ENCODE results near the gene RRP7A.
"Not testable (repeated sequence)": the region's sequence is repeated elsewhere in the genome, so short reads cannot be mapped to it uniquely, and the experiment has no call there.

RRP7A gene

DNA sequence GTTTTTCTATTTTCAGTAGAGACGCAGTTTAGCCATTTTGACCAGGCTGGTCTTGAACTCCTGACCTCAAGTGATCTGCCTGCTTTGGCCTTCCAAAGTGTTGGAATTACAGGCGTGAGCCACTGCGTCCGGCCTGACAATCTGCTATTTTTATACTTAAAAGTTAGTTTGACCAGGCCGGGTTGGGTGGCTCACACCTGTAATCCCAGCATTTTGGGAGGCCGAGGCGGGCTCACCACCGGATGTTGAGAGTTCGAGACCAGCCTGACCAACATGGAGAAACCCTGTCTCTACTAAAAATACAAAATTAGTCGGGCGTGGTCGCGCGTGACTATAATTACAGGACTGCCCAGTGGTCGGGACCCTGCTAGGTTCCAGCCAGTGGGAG is 19.8 kb downstream of the RRP7A start:
- H3K23ac ChIP-seq (ENCODE audit: low read length in 2 of 2); H3K4ac ChIP-seq (ENCODE audit: low read depth in 1 of 2, low read length in 2 of 2); H2BK15ac ChIP-seq (ENCODE audit: low read depth, poor library complexity, severe bottlenecking); H3K27ac ChIP-seq (ENCODE audit: low read length, poor library complexity, severe bottlenecking); H3K79me1 ChIP-seq (replicated peaks; ENCODE audit: low read length, poor library complexity, severe bottlenecking); H3K18ac ChIP-seq (ENCODE audit: low read depth in 1 of 2, low read length in 2 of 2); H3K36me3 ChIP-seq (ENCODE audit: control insufficient read depth in 1 of 2, insufficient read depth in 2 of 2, low read depth in 1 of 2, low read length in 2 of 2); H2AK5ac ChIP-seq (ENCODE audit: low read length, severe bottlenecking); H2BK12ac ChIP-seq (ENCODE audit: low read length in 2 of 2); H2BK120ac ChIP-seq (ENCODE audit: low read depth, low read length); DNase-seq; H3K4me1 ChIP-seq (ENCODE audit: control insufficient read depth, insufficient read depth, low read depth, low read length); H2AFZ ChIP-seq (ENCODE audit: low read depth, low read length); H4K8ac ChIP-seq (ENCODE audit: low read length); H3K9me3 ChIP-seq (ENCODE audit: control insufficient read depth, low read length); H3K4me2 ChIP-seq (ENCODE audit: low read length, poor library complexity, severe bottlenecking); H4K91ac ChIP-seq (ENCODE audit: low read length); H3K4me3 ChIP-seq (ENCODE audit: insufficient read depth in 1 of 2, low read depth in 1 of 2, low read length in 2 of 2); H2BK5ac ChIP-seq (ENCODE audit: low read depth, low read length, poor library complexity, severe bottlenecking); H3K9ac ChIP-seq (ENCODE audit: low read length): not testable (repeated sequence)
- 78% methylated on average over 15 of the region's 15 CpGs for WGBS
- H3K14ac ChIP-seq (ENCODE audit: low read length in 2 of 2), result peak overlapping the region in 1 of 2 experiments; percentile 41
- peaks cover 13 to 18% of the 10 kb centered on the region in 2 experiments for H3K27me3 ChIP-seq (ENCODE audit: control insufficient read depth in 1 of 2, insufficient read depth in 1 of 2, low read length in 2 of 2)

- H3K9me3 ChIP-seq (ENCODE audit: control insufficient read depth, low read length), result not testable (repeated sequence)
Observed at GRCh38 chr22:42495533-42496141, 24.0 kb downstream of the RRP7A start.

GRCh38 chr22:42493393-42493792 is 26.2 kb downstream of the RRP7A start:
- Histone ChIP-seq H3K4me2 (ENCODE audit: low read length, poor library complexity, severe bottlenecking) (no peak overlapping the region), H3K4me3 (ENCODE audit: insufficient read depth in 1 of 2, low read depth in 1 of 2, low read length in 2 of 2) (no peak overlapping the region), H3K9ac (ENCODE audit: low read length) (no peak overlapping the region), H3K14ac (ENCODE audit: low read length in 2 of 2) (no peak overlapping the region), H2BK12ac (ENCODE audit: low read length in 2 of 2) (no peak overlapping the region), H3K27ac (ENCODE audit: low read length, poor library complexity, severe bottlenecking) (no peak overlapping the region), H3K18ac (ENCODE audit: low read depth in 1 of 2, low read length in 2 of 2) (no peak overlapping the region), H3K4me1 (ENCODE audit: control insufficient read depth, insufficient read depth, low read depth, low read length) (no peaks in the 10 kb centered on the region), H3K27me3 (ENCODE audit: control insufficient read depth in 1 of 2, insufficient read depth in 1 of 2, low read length in 2 of 2) (peaks cover 13 to 23% of the 10 kb centered on the region in 2 experiments), H3K9me3 (ENCODE audit: control insufficient read depth, low read length) (no peaks in the 10 kb centered on the region), H2BK5ac (ENCODE audit: low read depth, low read length, poor library complexity, severe bottlenecking) (no peak overlapping the region), H3K79me1 (replicated peaks; ENCODE audit: low read length, poor library complexity, severe bottlenecking) (no peaks in the 10 kb centered on the region), H2AFZ (ENCODE audit: low read depth, low read length) (no peak overlapping the region), H3K36me3 (ENCODE audit: control insufficient read depth in 1 of 2, insufficient read depth in 2 of 2, low read depth in 1 of 2, low read length in 2 of 2) (no peaks in the 10 kb centered on the region), H4K8ac (ENCODE audit: low read length) (no peak overlapping the region), H3K4ac (ENCODE audit: low read depth in 1 of 2, low read length in 2 of 2) (no peak overlapping the region), H2BK120ac (ENCODE audit: low read depth, low read length) (no peak overlapping the region), H4K91ac (ENCODE audit: low read length) (no peak overlapping the region), H2BK15ac (ENCODE audit: low read depth, poor library complexity, severe bottlenecking) (no peak overlapping the region), H3K23ac (ENCODE audit: low read length in 2 of 2) (no peak overlapping the region), H2AK5ac (ENCODE audit: low read length, severe bottlenecking) (no peak overlapping the region)
- WGBS, result 83% methylated on average over 5 of the region's 6 CpGs
- no peak for DNase-seq

More at GRCh38 chr22:42495533-42496141, 24.0 kb downstream of the RRP7A start:
- H3K4ac ChIP-seq (ENCODE audit: low read depth in 1 of 2, low read length in 2 of 2); H2BK12ac ChIP-seq (ENCODE audit: low read length in 2 of 2); H3K4me3 ChIP-seq (ENCODE audit: insufficient read depth in 1 of 2, low read depth in 1 of 2, low read length in 2 of 2); H3K9ac ChIP-seq (ENCODE audit: low read length); H4K91ac ChIP-seq (ENCODE audit: low read length); H3K27ac ChIP-seq (ENCODE audit: low read length, poor library complexity, severe bottlenecking); H2BK15ac ChIP-seq (ENCODE audit: low read depth, poor library complexity, severe bottlenecking); H2AFZ ChIP-seq (ENCODE audit: low read depth, low read length); H3K14ac ChIP-seq (ENCODE audit: low read length in 2 of 2); H2BK5ac ChIP-seq (ENCODE audit: low read depth, low read length, poor library complexity, severe bottlenecking); H4K8ac ChIP-seq (ENCODE audit: low read length); DNase-seq; H3K79me1 ChIP-seq (replicated peaks; ENCODE audit: low read length, poor library complexity, severe bottlenecking); H2AK5ac ChIP-seq (ENCODE audit: low read length, severe bottlenecking); H2BK120ac ChIP-seq (ENCODE audit: low read depth, low read length); H3K18ac ChIP-seq (ENCODE audit: low read depth in 1 of 2, low read length in 2 of 2); H3K36me3 ChIP-seq (ENCODE audit: control insufficient read depth in 1 of 2, insufficient read depth in 2 of 2, low read depth in 1 of 2, low read length in 2 of 2); H3K4me1 ChIP-seq (ENCODE audit: control insufficient read depth, insufficient read depth, low read depth, low read length); H3K23ac ChIP-seq (ENCODE audit: low read length in 2 of 2): not testable (repeated sequence)
- Histone ChIP-seq H3K4me2 (ENCODE audit: low read length, poor library complexity, severe bottlenecking) (peak overlapping the region; percentile 16), H3K27me3 (ENCODE audit: control insufficient read depth in 1 of 2, insufficient read depth in 1 of 2, low read length in 2 of 2) (peaks cover 13 to 22% of the 10 kb centered on the region in 2 experiments)
- 53% methylated on average over 5 of the region's 10 CpGs for WGBS

DNA sequence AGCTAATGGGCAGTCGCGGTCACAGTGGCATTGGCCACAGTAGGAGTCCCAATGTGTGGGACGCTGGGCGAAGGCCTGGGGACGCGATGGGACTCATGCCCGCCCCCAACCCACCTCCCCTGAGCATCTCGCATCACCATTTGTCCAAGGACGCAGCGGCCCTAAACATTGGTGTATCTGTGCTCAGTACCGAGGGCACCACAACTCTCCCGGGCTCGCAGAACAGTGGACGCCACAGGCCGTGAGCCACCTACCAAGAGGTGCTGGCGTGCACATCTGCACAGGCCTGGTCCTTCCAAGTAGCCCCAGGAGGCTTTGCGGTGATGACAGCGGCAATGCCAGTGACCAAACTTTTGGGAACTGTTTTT is 27.3 kb downstream of the RRP7A start:
- no peak overlapping the region for H2BK5ac ChIP-seq (ENCODE audit: low read depth, low read length, poor library complexity, severe bottlenecking)
- 92% methylated on average over 18 of the region's 18 CpGs for WGBS

More for the DNA sequence above, 27.3 kb downstream of the RRP7A start:
- Histone ChIP-seq H2BK120ac (ENCODE audit: low read depth, low read length) (no peak overlapping the region), H3K4ac (ENCODE audit: low read depth in 1 of 2, low read length in 2 of 2) (no peak overlapping the region), H2BK12ac (ENCODE audit: low read length in 2 of 2) (no peak overlapping the region), H3K14ac (ENCODE audit: low read length in 2 of 2) (peak overlapping the region in 1 of 2 experiments; percentile 82), H4K8ac (ENCODE audit: low read length) (no peak overlapping the region), H2AK5ac (ENCODE audit: low read length, severe bottlenecking) (no peak overlapping the region), H3K36me3 (ENCODE audit: control insufficient read depth in 1 of 2, insufficient read depth in 2 of 2, low read depth in 1 of 2, low read length in 2 of 2) (no peaks in the 10 kb centered on the region), H3K79me1 (replicated peaks; ENCODE audit: low read length, poor library complexity, severe bottlenecking) (no peaks in the 10 kb centered on the region), H3K4me3 (ENCODE audit: insufficient read depth in 1 of 2, low read depth in 1 of 2, low read length in 2 of 2) (no peak overlapping the region), H3K9ac (ENCODE audit: low read length) (no peak overlapping the region), H3K27ac (ENCODE audit: low read length, poor library complexity, severe bottlenecking) (no peak overlapping the region), H4K91ac (ENCODE audit: low read length) (no peak overlapping the region), H3K27me3 (ENCODE audit: control insufficient read depth in 1 of 2, insufficient read depth in 1 of 2, low read length in 2 of 2) (peaks cover 13 to 23% of the 10 kb centered on the region in 2 experiments), H3K23ac (ENCODE audit: low read length in 2 of 2) (no peak overlapping the region), H3K9me3 (ENCODE audit: control insufficient read depth, low read length) (no peaks in the 10 kb centered on the region), H3K4me2 (ENCODE audit: low read length, poor library complexity, severe bottlenecking) (no peak overlapping the region), H2BK15ac (ENCODE audit: low read depth, poor library complexity, severe bottlenecking) (no peak overlapping the region), H3K4me1 (ENCODE audit: control insufficient read depth, insufficient read depth, low read depth, low read length) (no peaks in the 10 kb centered on the region), H2AFZ (ENCODE audit: low read depth, low read length) (no peak overlapping the region), H3K18ac (ENCODE audit: low read depth in 1 of 2, low read length in 2 of 2) (no peak overlapping the region)
- no peak for DNase-seq

Data from mesenchymal stem cell (in vitro differentiated cells and primary cell).